ENCODE measurements around the gene ATAT1. TPM values are rescaled to one million over a fixed set of nuclear protein-coding genes. Genes with fewer than 3 reads are reported as not detected.

ATAT1 gene
- total and polyA plus RNA-seq, 2 of the 13 experiments (the other 11 are each of a cell fraction or from before 2014, with no cell fraction given), result 9.2 to 23.6 TPM

GRCh38 chr6:30617565-30618269, 9.0 kb upstream of the ATAT1 start, which contains the start of gene MRPS18B (continued):
- TF ChIP-seq ZNF44 (CRISPR knock-in tag; IDR thresholded peaks at IDR 0.05), result no peak
- no peak for TF ChIP-seq ZNF101 (CRISPR knock-in tag; IDR thresholded peaks at IDR 0.05; ENCODE audit: borderline replicate concordance, low read depth)
- TF ChIP-seq HOXD1 (CRISPR knock-in tag; IDR thresholded peaks at IDR 0.05), result no peak
- no peak for TF ChIP-seq CENPT (CRISPR knock-in tag; IDR thresholded peaks at IDR 0.05; ENCODE audit: low read depth)
- TF ChIP-seq SOX6 (IDR thresholded peaks at IDR 0.05), result no peak
- peak; percentile 75 for TF ChIP-seq SOX6 (CRISPR knock-in tag; IDR thresholded peaks at IDR 0.05)
- TF ChIP-seq ZNF317 (CRISPR knock-in tag; IDR thresholded peaks at IDR 0.05), result peak; percentile 72
- no peak for TF ChIP-seq RELA (CRISPR knock-in tag; IDR thresholded peaks at IDR 0.05)
- no peak; the same call in 1 of the 2 replicates for TF ChIP-seq EED (CRISPR knock-in tag; IDR thresholded peaks at IDR 0.05)
- no peak for TF ChIP-seq CTCF (CRISPR knock-in tag; IDR thresholded peaks at IDR 0.05)
- no peak for TF ChIP-seq BCLAF1 (IDR thresholded peaks at IDR 0.05)
- TF ChIP-seq ZBTB46 (CRISPR knock-in tag; IDR thresholded peaks at IDR 0.05; ENCODE audit: borderline replicate concordance), result no peak
- TF ChIP-seq SP4 (CRISPR knock-in tag; IDR thresholded peaks at IDR 0.05), result peak; percentile 77
- peak; percentile 75; the same call in 1 of the 2 replicates for TF ChIP-seq MAZ (IDR thresholded peaks at IDR 0.05; ENCODE audit: borderline replicate concordance, low read depth, low read length)
- TF ChIP-seq MAZ (CRISPR knock-in tag; IDR thresholded peaks at IDR 0.05; ENCODE audit: low read depth), result no peak
- peak; percentile 65 for TF ChIP-seq ZKSCAN8 (CRISPR knock-in tag; IDR thresholded peaks at IDR 0.05; ENCODE audit: borderline replicate concordance)
- no peak for TF ChIP-seq FOXJ3 (CRISPR knock-in tag; IDR thresholded peaks at IDR 0.05; ENCODE audit: borderline replicate concordance)
- no peak for TF ChIP-seq SIX4 (CRISPR knock-in tag; IDR thresholded peaks at IDR 0.05)
- TF ChIP-seq ETV5 (CRISPR knock-in tag; IDR thresholded peaks at IDR 0.05; ENCODE audit: borderline replicate concordance), result peak; percentile 87; the same call in 1 of the 2 replicates
- no peak for TF ChIP-seq SP2 (CRISPR knock-in tag; IDR thresholded peaks at IDR 0.05)
- no peak for TF ChIP-seq DMTF1 (CRISPR knock-in tag; IDR thresholded peaks at IDR 0.05)
- no peak for TF ChIP-seq SMARCC2 (IDR thresholded peaks at IDR 0.05)
- TF ChIP-seq ZSCAN29 (CRISPR knock-in tag; conservative IDR thresholded peaks at IDR 0.05), result no peak
